Inflammatory macrophage (primary cell): ENCODE results near the gene NCKAP5L.

Experiments
- DNase-seq, 2 donors: peaks; one replicate each; pipeline ENCODE4 v3.0.0-alpha.2; 2020 to 2022

NCKAP5L gene

DNA sequence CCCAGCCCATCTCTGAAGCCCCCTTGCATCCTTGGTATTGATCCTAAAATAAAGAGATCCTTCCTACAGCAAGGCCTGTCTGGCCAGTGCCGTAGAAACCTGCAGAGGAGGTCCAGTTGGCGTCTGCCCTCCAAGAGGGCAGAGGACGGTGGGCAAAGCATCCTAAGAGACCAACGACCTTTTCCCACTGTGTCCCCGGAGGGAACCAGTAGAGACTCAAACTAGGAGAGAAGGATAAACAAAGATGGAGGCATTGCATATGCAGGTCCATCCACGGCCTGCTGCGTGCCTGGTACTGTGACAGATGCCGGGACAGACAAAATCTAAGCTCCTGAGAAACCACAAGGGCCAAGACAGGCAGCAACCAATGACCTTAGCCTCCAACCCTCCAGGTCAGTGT, 3.8 kb downstream of the NCKAP5L start:
- no peak for DNase-seq

DNA sequence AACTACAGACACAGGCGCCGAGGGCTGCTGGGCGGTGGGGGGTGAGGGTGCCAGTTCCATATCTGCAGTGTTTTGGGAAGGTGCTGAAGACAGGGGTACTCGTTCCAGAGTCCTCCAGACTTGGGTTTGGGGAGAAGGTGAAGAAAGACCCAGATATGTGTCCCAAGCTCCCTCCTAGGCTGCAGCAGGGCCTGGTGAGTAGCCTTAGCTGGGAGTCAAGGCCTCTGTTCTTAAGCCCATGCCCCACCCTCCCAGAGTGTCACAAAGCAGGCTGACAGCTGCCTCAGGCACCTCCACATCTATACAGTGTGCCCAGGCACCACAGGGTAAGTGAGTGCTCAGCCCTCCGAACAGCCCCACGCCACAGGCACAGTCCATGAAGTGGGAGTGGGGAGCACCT, 4.3 kb downstream of the NCKAP5L start:
- DNase-seq, result no peak

DNA sequence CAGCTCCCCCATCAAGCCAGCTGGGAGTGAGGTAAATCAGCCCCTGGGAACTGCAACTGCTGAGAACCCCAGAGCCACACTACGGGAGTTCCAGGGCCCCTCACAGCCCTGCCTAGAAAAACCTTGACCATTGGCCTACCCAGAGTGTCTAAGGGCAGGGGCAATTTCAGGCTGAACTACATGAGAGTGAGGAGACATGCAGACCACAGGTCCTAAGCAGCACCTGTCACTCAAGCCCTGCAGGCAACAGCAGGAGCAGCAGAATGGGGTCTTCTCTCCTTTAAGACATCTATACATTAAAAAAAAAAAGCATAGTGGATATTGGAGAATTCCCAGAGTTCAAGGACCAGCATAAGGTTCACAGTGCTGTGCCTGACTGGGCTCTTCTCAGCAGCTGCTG, 4.9 kb downstream of the NCKAP5L start:
- no peak for DNase-seq

DNA sequence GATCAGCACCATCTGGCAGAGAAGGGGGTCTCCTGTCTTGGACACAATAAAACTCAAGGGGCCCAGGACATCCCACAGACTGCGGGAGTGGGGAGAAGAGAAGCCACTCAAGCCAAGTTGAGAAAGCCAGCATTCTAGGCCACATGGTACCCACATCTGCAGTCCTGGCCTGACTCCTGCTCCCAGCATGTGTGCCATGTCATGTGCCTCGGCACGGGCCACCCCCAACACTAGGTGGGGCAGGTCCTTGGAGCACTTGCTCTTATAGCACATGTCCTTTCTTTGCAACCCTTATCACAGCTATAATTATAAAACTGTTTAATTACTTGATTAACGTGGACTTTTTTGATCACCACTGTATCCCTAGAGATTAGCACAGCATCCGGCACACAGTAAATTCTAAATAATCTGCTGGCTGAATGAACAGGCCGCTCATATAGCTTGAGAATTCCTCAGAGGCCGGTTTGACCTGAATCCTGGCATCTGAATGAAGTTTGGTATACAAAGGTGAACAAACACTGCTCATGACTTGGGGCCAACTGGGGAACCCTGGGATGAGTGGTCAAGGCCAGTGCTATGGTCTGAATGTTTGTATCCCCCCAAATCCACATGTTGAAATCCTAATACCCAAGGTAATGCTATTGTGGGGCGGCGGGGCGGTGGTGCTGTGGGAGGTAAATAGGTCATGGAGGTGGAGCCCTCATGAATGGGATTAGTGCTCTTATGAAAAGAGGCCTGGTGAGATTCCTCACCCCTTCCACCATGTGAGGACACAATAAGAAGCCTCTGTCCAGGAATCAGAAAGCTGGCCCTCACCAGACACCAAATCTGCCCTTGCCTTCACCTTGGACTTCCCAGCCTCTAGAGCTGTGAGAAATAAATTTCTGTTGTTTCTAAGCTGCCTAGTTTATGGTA, 6.6 kb downstream of the NCKAP5L start:
- DNase-seq, result peak in 1 of 2 donors; percentile 22

DNA sequence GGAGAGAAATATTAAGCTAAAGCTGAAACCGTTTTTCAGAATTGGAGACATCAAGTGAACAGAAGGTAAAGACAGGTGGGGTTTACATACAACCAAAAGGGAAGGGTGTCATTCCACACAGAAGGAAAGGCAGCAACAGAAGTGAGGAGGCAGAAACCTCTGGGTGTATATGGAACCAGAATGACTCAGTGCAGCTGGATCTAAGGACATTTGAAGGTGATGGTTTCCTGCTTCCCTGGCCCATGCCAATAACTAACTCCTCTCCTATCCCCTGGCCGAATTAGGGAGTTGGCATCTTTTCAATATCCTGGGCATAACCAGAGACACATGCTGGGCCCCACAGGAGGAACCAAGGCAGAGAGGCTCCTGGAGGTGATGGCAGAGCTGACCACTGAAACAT, 8.4 kb downstream of the NCKAP5L start:
- no peak for DNase-seq

DNA sequence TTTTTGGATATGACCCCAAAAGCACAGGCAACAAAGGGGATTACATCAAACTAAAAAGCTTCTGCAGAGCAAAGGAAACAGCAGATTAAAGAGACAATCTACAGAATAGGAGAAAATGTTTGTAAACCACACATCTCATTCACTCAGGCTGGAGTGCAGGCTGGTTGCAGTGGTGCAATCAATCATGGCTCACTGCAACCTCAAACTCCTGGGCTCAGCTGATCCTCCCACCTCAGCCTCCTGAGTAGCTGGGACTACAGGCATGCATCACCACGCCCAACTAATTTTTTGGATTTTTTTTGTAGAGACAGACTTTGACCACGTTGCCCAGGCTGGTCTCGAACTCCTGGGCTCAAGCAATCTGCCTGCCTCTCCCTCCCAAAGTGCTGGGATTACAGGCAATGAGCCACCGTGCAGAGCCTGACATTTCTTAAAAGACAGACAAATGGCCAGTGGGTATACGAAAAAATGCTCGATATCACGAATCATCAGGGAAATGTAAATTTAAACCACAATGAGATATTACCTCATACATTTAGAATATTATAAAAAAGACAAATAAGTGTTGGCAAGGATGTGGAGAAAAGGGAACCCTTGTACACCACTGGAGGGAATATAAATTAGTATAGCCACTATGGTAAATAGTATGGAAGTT, 9.8 kb downstream of the NCKAP5L start:
- peak; percentile 22 to 41 for DNase-seq

DNA sequence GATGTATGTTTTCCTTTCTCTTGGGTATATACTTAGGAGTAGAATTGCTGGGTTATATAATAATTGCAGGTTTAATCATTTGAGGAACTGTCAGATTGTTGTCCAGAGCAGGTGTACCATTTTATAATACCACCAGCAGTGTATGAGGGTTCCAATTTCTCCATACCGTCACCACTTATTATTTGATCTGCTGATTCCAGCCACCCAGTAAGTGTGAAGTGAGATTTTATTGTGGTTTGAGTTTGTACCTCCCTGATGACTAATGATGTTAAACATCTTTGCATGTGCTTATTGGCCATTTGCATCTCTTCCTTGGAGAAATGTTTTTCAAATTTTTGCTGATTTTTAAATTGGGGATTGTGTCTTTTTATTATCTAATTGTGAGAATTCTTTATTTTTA, 15.1 kb downstream of the NCKAP5L start:
- no peak for DNase-seq

DNA sequence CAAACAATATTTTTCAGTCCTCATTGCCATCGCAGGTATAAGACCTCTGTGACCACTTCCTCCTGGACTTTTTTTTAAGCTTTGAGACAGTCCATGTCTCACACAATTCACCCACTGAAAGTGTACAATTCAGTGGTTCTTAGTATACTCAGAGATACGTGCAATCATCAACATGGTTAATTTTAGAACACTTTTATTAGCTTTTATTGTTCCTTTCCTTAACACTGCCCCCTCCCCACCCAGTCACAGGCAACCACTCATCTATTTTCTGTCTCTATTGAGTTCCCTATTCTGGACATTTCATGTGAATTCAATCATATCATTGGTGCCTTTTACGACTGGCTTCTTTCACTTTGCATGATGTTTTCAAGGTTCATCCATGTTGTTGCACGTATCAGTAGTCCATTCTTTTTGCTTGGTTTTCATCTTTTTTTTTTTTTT, 16.2 kb downstream of the NCKAP5L start:
- no peak for DNase-seq

DNA sequence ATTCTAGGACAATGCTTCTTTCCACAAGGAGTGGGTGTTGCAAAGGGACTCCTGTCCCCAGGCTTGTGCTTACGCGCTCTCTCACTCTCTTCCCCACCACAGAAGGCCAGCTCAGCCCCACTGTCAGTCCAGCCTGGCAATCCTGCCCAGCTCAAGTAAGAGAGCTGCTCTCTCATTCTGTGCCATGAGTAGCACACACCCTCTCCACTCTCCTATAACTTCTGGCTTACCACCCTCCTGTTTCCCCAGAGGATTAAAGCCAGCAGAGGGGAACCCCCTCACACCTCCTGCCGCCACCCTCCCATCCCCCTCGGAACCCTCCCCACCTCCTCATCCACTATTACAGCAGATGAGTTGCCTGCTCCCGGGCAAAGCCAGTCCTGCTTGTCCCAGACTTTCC, 17.1 kb downstream of the NCKAP5L start:
- no peak for DNase-seq

DNA sequence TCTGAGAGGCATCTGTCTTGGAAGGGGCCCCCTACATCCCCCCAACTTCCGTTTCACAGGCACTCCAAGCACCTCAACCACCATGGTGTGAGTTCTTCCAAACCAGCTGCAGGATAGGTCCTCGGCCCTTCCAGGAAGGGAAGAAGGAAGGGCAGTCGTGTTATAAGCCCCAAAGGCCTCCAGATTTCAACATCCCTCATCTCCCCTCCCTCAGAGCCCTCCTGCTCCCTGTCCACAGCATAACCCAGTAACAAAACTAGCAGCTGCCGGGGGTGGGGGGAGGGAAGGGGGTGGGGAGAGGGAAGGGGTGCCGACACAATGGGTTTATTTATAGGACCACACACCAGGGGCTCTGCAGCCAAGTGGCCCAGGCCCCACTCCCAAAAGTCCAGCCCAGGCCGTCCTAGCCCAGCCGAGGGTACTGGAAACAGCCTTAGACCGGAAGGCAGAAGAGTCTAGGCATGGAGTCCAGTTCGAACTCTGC, 18.3 kb downstream of the NCKAP5L start:
- DNase-seq, result no peak

DNA sequence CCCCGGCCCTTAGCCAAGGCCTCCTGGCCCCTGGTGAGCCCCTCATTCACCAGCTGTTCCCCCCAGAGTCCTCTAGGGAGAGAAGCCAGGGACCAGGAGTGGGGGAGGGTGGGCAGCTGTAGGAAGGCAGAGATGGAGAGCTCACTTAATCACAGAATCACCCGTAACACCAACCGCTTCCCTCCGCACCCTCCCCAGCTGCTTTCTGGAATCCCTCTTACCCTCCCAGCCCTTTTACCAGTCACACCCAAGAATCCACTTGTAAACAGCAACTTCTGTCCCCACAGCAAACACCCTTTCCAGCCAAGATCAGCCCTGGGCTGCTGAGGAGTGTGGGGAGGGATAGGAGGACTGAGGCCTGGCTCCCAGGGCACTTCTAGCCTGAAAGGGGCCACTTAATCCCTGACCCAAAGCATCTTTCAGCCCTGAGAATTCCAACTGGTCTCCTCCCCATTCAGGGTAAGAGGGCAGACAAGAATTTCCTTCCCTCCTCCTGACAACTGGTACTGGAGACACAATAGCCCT, 18.8 kb downstream of the NCKAP5L start:
- no peak for DNase-seq

DNA sequence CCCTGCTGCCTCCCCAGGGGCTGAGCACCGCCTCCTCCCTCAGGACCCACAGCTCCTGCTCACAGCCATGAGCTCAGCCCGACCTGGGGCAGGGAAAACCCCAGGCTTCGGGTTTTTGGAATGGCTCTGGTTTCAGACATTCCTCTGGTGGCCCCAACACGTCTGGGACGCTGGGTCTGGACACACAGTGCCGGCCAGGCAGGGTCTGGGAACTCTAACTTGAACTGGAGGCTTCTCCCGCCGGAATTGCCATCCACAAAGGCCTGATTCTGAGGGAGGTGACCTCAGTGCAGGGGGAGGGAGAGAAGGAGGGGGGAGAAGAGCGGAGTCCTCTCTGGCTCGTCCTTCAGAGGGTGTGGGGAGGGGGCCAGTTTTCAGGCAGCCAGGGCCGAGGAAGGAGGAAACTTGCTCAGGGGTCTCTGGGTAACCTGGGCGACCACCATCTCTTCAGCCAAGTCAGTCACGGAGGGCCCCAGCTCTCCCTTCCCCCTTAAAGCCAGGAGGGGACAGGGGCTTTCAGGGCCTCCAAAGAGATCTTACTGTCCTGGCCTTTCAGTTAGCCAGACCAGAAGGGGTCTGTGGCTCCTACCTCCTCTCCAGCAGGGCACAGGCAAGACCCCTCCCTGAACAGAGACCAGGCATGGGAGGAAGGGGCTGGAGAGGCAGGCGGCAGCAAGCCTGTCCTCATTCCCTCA, 19.4 kb downstream of the NCKAP5L start:
- no peak for DNase-seq

DNA sequence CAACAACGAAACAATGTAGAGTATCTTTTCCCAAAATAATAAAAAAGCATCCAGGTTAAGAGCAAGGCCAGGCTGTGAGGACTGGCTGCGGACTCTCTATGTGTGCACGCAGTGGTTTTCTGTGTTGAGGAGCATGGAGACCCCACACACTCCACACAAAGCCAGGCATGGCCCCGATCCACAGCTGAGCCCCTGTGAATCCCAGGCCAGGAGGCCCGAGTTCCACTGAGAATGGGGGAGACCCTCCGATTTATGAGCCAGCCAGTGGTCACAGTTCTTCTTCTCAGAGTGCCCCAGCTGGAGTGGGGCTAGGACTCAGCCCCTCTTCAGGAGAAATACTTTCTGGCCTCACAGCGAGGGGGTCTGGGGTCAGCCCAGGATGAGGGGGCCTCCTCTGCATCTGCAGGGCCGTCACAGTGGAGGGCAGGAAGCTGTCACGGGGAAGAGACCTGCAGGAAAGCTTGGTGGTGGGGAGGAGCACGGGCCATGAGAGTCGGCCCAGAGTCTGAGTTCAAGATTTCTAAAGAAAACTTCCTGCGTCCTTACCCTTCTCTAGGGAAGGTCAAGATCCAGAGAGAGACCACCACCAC, 20.1 kb downstream of the NCKAP5L start:
- DNase-seq, result no peak

DNA sequence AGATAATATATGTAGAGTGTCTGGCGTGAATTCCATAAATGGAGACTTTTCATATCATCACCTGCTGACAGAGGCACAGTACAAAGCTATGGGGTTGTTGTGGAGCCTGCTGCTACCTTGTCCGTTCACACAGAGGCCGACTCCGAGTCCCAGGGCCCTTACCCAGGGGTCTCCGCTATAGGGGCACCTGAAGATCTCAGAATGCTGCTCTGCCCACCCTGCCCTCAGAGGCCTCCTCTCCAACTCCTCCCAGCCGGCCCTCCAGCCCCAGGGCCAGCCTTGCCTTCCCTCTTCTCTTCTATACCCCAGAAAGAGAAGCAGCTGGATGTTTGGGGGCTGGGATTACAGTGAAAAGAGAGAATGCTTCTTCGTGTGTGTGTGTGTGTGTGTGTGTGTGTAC, 21.3 kb downstream of the NCKAP5L start:
- DNase-seq, result no peak

DNA sequence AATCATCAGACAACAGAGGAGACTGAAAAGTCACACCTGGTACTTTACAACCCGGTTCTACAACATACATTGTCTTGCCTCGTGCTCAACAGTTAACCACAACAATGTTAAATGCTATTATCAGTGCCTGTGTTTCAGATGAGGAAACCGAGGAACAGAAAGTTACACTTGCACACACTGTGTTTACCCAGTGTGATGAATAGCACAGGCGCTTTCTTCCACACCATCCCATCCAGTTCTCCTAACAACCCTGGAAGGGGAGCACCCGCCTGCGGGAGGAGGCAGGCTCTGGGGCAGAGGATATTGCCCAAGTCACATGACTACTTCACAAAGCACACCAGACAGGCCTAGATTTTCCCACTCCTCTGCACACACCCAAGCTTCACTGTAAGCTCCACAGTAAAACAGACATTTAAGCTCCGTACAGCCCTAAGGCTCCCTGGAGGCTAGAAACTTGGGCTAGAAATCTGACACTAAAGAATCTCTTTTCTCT, 21.8 kb downstream of the NCKAP5L start:
- peak in 1 of 2 donors; percentile 14 for DNase-seq

DNA sequence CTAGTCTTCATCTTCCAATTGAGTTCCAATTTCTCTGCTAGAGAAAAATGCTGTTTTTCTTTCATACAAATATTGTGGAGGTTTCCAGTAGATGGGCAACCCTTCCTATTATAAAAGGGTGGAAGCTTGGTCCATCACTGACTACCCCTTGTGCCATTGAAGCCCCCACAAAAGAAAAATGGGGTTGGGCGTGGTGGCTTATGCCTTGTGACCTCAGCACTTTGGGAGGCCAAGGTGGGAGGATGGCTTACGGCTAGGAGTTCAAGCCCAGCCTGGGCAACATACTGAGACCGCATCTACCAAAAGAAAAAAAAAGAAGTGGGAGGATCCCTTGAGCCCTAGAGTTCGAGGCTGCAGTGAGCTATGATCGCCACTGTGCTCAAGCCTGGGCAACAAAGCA, 22.8 kb downstream of the NCKAP5L start:
- DNase-seq, result no peak

DNA sequence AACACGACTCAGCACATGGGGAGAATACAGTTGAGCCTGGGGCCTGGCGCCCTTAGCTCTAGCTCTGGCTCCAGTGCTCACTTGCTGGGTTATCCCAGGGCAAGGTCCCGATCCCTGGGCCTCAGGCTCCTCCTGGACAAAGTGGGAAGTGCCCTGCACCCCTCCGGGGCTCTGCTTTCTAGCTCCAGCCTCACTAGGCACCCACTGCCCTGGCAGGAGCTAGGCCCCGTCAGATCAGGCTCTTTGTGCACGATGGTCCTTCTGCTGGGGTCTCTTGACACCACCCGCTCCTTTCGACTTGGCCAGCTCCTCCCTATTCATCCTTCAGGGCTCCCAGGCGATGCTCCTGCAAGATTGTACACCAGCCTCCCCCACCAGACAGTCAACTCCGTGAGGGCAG, 23.4 kb downstream of the NCKAP5L start:
- no peak for DNase-seq

DNA sequence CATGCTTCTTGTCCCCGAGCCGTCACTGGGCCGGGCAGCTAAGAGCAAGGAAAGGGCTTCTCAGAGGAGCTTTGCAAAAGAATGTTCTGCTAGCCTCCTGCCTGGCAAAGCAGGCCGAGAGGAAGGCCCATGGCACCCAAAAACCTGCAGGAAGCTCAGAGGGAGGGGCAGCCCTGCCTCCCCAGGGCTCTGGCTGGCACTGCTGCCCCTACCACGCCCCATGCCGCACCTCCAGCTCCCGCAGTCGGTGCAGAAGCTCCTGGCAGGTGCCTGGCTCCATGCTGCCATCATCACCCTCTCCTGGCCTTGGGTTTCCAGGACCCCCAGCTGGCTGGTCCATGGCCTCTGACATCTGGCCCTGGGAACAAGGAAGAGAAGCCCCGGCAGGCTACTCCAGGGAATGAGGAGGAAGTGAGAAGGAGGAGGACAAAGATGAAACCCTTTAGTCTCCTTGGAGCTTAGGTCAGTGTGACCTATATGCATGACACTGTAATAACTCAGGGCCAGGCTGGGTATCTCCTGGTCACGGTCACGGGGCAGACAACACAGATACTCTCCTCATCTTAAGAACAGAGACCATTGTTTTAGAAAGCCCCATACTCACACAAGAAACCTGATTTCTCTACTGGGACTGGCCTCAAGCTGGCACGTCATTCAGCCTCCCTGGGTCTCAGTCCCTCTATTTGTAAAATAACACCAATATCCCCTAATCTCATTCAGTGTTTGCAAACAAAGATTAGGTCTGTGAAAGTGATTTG, 24.3 kb downstream of the NCKAP5L start:
- no peak for DNase-seq

DNA sequence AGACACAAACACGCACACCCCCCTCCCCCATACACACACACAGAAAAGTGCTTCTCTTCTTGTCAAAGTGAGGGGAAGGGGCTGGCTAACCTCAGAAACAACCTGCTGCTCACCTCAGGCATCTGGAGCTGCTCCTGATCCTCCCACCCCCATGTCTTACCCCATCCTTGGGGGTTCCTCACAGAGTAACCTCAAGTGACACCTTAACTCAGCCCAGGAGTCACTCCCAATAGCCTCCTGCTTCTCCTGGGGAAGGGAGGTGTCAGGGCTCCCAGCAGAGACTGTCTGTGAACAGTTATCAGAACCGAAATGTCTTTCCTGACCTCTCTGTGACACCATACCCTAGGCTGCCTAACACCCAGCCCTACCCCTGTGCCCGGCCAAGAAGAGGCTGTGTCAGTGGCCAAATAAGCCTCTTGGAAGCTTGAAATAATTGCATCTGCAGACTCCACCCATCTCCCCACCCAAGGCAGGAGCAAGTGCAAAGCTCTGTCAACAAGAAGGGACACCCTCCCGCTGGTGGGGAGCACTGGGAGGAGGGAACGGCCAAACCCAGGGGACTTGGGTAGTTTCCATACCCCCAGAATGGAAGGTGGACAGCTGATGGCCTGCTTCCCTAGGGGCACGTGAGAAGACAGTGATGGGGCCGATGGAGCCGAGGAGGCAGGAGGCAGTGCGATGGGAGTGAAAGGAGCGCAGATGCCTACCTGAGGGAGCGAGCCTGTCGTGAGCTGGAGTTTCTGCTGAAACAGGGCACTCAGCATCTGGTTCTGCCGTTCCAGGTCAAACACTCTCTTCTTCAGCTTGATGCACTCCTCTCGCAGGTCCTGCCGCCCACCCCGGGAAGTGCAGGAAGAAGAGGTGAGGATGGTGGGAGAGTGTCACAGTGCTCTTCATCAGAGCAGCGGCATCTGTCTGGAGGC, 26.8 kb downstream of the NCKAP5L start:
- no peak for DNase-seq

DNA sequence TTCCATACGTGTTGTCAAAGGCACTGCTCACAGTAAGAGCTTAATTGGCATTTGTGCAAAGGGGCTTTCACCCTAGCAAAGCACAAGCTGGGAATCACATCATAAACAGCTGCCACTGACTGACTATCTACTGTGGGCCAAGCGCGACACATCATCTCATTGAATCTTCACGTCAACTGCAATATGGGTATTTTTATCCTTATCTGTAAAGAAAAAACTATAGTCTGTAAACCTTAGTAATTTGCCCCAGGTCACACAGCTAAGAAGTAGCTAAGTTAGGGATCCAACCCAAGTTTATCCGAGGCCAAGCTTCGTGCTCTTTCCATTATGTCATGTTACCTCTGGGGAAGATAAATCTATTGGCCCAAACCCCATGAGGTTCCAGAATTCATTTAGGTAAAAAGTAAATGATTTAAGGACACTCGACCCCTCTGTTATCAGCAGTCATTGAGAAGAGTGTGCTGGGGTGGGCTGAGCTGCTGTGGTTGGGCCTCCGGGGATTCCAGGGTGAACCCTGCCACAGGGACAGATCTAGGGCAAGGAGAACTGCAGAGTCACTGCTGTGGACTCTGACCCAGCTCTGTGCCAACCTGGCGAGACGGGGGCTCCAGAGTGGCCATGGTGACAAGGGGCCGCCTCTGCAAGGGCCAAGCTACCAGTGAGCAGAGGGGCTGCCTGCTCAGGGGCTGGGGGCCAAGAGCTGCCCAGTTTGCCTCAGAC, 27.6 kb downstream of the NCKAP5L start:
- DNase-seq, result no peak
